NB4 (cell line): ENCODE results near the gene SART3.

Experiments
- DNase-seq: peaks from one replicate; pipeline ENCODE4 v3.0.0; 2010; ENCODE audit warnings: low read depth
- H3K4me3 ChIP-seq: one replicate; pipeline ENCODE4 v1.5.1; 2011; ENCODE audit warnings: mild to moderate bottlenecking, low read depth, low read length, moderate library complexity
- MYC ChIP-seq: IDR thresholded peaks from 2 replicates; pipeline ENCODE4 v1.6.1; 2011; ENCODE audit warnings: low read depth, low read length
- POLR2A ChIP-seq: IDR thresholded peaks from 2 replicates; pipeline ENCODE4 v1.6.1; 2011; ENCODE audit warnings: mild to moderate bottlenecking; ENCODE audit not compliant: insufficient read length; ENCODE audit errors: extremely low read depth
- TF ChIP-seq, protein P1 (sequence below): IDR thresholded peaks from one replicate; pipeline ENCODE4 v1.5.1; 2012; ENCODE audit warnings: low read depth, low read length
- TF ChIP-seq, protein P2 (sequence below): IDR thresholded peaks from 2 replicates; pipeline ENCODE4 v1.6.1; 2011; ENCODE audit warnings: low read depth, low read length

Gene SART3

DNA sequence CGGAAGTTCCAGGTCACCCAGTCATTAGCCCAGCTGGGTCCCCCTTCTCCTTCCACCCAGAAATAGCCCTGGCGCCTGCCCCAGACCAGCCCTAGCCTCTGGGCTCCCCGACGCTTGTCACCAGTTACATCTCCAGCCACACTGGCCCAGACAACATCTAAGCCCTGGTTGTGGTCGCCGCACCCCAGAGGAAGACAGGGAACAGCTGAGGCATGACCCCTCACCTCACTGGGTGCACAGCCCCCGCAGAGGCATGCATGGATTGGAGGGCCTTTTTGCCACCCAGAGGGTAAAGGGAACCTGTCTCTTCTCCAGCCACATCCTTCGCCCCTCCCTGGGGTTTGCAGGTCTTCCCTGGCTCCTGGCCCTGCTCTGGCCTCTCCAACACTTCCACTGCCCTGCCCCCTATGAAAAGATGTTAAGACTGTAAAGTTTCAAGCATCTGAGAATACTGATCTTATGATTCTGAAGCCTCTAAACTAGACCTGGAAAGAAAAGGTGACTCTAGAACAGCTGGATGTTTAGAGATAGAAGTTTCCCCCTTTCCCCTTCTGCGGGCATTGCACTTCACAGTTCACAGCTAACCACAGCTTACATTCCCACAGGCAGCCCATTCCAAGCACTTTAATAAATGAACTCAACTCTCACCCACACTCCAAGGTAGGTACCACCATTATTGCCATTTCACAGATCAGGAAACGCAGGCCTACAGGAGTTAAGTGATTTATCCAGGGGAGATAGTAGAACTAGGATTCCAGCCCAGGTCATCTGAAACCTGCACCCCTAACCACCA, 22.2 kb upstream of the SART3 start:
- no peak for DNase-seq
- H3K4me3 ChIP-seq: no peak overlapping the region
- TF ChIP-seq, protein P1, sequence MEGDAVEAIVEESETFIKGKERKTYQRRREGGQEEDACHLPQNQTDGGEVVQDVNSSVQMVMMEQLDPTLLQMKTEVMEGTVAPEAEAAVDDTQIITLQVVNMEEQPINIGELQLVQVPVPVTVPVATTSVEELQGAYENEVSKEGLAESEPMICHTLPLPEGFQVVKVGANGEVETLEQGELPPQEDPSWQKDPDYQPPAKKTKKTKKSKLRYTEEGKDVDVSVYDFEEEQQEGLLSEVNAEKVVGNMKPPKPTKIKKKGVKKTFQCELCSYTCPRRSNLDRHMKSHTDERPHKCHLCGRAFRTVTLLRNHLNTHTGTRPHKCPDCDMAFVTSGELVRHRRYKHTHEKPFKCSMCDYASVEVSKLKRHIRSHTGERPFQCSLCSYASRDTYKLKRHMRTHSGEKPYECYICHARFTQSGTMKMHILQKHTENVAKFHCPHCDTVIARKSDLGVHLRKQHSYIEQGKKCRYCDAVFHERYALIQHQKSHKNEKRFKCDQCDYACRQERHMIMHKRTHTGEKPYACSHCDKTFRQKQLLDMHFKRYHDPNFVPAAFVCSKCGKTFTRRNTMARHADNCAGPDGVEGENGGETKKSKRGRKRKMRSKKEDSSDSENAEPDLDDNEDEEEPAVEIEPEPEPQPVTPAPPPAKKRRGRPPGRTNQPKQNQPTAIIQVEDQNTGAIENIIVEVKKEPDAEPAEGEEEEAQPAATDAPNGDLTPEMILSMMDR: no peak
- TF ChIP-seq, protein P2, sequence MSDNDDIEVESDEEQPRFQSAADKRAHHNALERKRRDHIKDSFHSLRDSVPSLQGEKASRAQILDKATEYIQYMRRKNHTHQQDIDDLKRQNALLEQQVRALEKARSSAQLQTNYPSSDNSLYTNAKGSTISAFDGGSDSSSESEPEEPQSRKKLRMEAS: no peak
- TF ChIP-seq MYC: no peak
- no peak for TF ChIP-seq POLR2A

DNA sequence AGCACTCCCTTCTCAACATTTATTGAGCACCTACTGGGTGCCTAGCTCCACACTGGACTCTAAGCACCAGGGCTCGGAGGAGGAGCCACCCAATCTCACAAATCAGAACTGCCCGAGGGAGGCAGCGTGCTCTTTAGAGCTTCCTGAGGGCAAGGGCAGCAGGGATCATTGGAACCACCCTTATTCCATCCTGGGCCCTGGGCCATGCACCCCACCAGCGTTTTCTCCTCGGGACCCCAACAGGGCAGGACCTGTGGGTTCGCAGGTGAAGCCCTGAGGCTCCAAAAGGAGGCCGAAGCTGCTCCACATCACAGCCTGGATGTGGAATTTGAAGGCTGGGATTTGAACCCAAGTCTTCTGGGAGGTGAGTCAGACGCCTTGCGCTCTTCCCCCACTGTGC, 21.5 kb upstream of the SART3 start:
- H3K4me3 ChIP-seq: no peak overlapping the region
- TF ChIP-seq, protein P1: no peak
- no peak for TF ChIP-seq POLR2A
- TF ChIP-seq, protein P2: no peak
- TF ChIP-seq MYC: no peak
- DNase-seq: no peak

DNA sequence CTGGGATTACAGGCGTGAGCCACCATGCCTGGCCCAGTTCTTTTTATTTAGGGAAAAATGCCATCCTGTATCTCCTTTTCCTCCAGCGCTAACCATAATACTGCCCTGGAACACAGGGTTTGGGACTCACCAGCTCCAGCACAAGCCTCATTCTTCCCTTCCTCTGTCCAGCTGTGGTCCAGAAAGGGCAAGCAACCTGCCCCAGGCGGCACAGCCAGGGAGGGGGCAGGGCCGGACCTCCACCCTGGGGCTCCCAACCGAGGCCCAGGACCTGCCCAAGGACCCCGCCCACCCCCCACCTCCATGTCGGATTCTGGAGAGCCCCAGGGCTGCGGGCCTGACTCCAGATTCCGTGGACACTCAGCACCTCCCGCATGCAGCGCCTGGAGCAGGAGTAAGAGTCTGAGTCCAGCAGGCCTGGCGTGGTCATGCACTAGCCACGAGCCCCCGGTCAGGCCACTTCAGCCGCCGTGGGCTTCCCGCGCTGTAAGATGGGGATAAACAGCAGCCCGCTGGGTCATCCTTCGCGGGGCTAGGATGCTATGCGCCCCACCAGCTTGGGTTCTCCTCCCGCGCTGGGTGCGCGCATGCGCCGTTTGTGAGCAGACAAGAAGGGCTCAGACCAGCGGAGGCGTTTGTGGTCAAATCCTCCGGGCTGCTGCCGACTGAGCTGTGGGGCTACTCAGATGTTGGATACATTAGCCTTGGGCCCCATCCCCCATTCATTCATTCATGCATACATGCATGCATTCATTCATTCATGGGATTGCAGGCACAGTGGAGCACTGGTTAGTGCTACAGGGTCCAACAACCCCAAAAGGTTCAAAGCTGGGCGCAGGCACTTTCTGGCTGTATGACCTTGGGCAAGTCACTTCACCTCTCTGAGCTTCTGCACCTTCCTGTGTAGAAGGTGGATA, 20.6 kb upstream of the SART3 start:
- TF ChIP-seq POLR2A (no peak), MYC (no peak)
- TF ChIP-seq, protein P2: no peak
- TF ChIP-seq, protein P1: no peak
- DNase-seq: no peak
- no peak overlapping the region for H3K4me3 ChIP-seq

DNA sequence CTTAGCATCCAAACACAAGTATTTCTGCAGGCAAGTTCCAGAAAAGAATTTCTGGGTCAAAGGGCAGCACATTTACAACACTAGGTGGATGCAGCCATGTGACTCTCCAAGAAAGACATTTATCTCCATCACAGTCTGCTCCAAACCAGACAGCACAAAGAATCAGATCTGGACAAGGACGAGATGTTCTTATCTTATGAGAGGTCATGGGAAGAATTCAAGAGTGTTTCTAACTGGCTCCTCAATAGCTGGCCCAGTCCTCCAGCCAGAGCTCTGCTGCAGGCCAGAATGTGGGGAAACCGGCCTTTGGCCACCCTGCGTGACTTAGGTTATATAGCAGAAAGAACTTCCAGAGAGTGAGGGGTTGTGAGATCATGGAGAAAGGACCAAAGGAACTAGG, 19.6 kb upstream of the SART3 start:
- H3K4me3 ChIP-seq: no peak overlapping the region
- TF ChIP-seq, protein P1: no peak
- TF ChIP-seq, protein P2: no peak
- TF ChIP-seq MYC: no peak
- no peak for TF ChIP-seq POLR2A
- no peak for DNase-seq

DNA sequence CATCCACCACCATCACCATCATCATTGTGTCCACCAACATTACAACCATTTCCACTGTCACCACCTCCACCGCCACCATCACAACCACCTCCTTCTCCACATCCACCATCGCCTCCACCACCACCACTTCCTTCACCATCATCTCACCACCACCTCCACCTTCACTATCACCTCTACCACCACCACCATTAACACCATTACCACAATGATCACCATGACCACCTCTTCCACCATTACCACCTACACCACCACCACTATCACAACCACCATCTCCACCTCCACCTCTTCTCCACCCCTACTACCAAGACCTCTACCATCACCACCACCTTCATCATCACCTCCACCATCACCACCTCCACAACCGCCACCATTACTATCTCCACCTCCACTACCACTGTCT, 17.8 kb upstream of the SART3 start:
- no peak overlapping the region for H3K4me3 ChIP-seq
- TF ChIP-seq MYC: no peak
- TF ChIP-seq POLR2A: no peak
- TF ChIP-seq, protein P2: no peak
- TF ChIP-seq, protein P1: no peak
- no peak for DNase-seq
